K562 (cell line): ENCODE results near the gene TMEFF1. TPM values are rescaled to one million over a fixed set of nuclear protein-coding genes. Genes with fewer than 3 reads are reported as not detected.

Experiments
- ATAC-seq: fragments of 200-7000 bp; cut with Tn5 transposase; 3 replicates; pipeline ENCODE4 v1.9.1; 2020; ENCODE audit warnings: moderate library complexity
- BruUV-seq: library from RNA; stranded (reverse); fragments of 400-500 nt; replicated peaks from 2 replicates; lab custom pipeline; 2021; lab: Mats Ljungman, UMichigan
- CTCF ChIA-PET: fragments of 300-600 bp; formaldehyde crosslinking; extraction: SDS; loops from one replicate; lab custom pipeline; 2021; ENCODE audit warnings: low intra/inter-chr PET ratio; lab: Yijun Ruan, JAX
- POLR2A ChIA-PET: fragments of 300-600, 350-650 bp; sonication (Branson Sonifier 250); formaldehyde crosslinking; extraction: SDS; loops from one replicate; lab custom pipeline; 2021; ENCODE audit warnings: antibody characterized with exemption, inconsistent platforms; lab: Yijun Ruan, JAX
- DNase-seq, 4 experiments: peaks; one replicate each; pipeline versions ENCODE4 v3.0.0 to v3.0.0-alpha.2; 2011 to 2018; ENCODE audit warnings: low spot score in 3 of 4, mixed read lengths in 3 of 4; ENCODE audit errors: extremely low read depth in 1 of 4
- FAIRE-seq: peaks from 2 replicates; lab custom pipeline; 2011; peaks lifted over from hg19 to GRCh38; lab: Jason Lieb, UNC
- H2AFZ ChIP-seq: 2 replicates; pipeline ENCODE4 v1.6.0; 2011; ENCODE audit warnings: low read depth, low read length, control low read depth, inconsistent platforms
- H3K27ac ChIP-seq: fragments of 200-600 bp; 3 replicates; pipeline ENCODE4 v1.8.0; 2011; ENCODE audit warnings: low read depth, mild to moderate bottlenecking, control low read depth, inconsistent platforms, low read length, moderate library complexity, mixed read lengths; ENCODE audit errors: extremely low read depth
- H3K27me3 ChIP-seq, 2 experiments: fragments of 300-600 bp in 1 of 2; 2 replicates in 1 of 2; 3 replicates in 1 of 2; pipeline versions ENCODE4 v1.6.0 to v1.8.0; 2011; ENCODE audit warnings: inconsistent platforms in 2 of 2, low read length in 2 of 2, mild to moderate bottlenecking in 1 of 2, mixed read lengths in 1 of 2, moderate library complexity in 1 of 2; ENCODE audit not compliant: control insufficient read depth in 2 of 2, insufficient read depth in 2 of 2
- H3K36me3 ChIP-seq: fragments of 300-600 bp; 3 replicates; pipeline ENCODE4 v1.8.0; 2011; ENCODE audit warnings: mild to moderate bottlenecking, low read length, inconsistent platforms; ENCODE audit not compliant: control insufficient read depth, insufficient read depth
- H3K4me1 ChIP-seq, 2 experiments: fragments of 200-600 bp in 1 of 2; replicated peaks in 1 of 2; 2 replicates in 1 of 2; 3 replicates in 1 of 2; pipeline versions ENCODE4 v1.5.1 to v1.8.0; 2011; ENCODE audit warnings: inconsistent platforms in 2 of 2, low read length in 2 of 2, mild to moderate bottlenecking in 1 of 2, mixed read lengths in 1 of 2, moderate library complexity in 1 of 2; ENCODE audit not compliant: control insufficient read depth in 2 of 2, insufficient read depth in 2 of 2
- H3K4me2 ChIP-seq: 2 replicates; pipeline ENCODE4 v1.6.1; 2011; ENCODE audit warnings: low read length, control low read depth, inconsistent platforms, mixed read lengths; ENCODE audit not compliant: insufficient read depth
- H3K4me3 ChIP-seq: fragments of 200-600 bp; sonication (generic), shearing (Covaris generic); 2 replicates; pipeline ENCODE4 v1.5.1; 2016; ENCODE audit warnings: control low read depth, inconsistent platforms
- H3K79me2 ChIP-seq: fragments of 200-600 bp; 3 replicates; pipeline ENCODE4 v1.8.0; 2011; ENCODE audit warnings: low read length, inconsistent platforms; ENCODE audit not compliant: control insufficient read depth, insufficient read depth
- H3K9ac ChIP-seq, 2 experiments: 2 replicates each; pipeline versions ENCODE4 v1.6.0 to v1.6.1; 2011; ENCODE audit warnings: low read depth in 2 of 2, low read length in 2 of 2, control low read depth in 1 of 2, inconsistent platforms in 1 of 2, mild to moderate bottlenecking in 1 of 2, mixed read lengths in 1 of 2; ENCODE audit not compliant: insufficient read depth in 1 of 2
- H3K9me1 ChIP-seq: one replicate; pipeline ENCODE4 v1.6.0; 2011; ENCODE audit warnings: inconsistent platforms, mild to moderate bottlenecking, low read length, moderate library complexity; ENCODE audit not compliant: control insufficient read depth, insufficient read depth
- H3K9me3 ChIP-seq: replicated peaks from 2 replicates; pipeline ENCODE4 v1.5.1; 2011; ENCODE audit warnings: low read depth, low read length, inconsistent platforms; ENCODE audit not compliant: control insufficient read depth, insufficient read depth
- H4K20me1 ChIP-seq: replicated peaks from 2 replicates; pipeline ENCODE4 v1.6.1; 2011; ENCODE audit warnings: low read length, inconsistent platforms, mixed read lengths; ENCODE audit not compliant: control insufficient read depth, insufficient read depth
- ASH1L ChIP-seq: fragments of 450-650 bp; IDR thresholded peaks from 2 replicates; pipeline ENCODE4 v1.6.1; 2018; ENCODE audit warnings: borderline replicate concordance, mild to moderate bottlenecking, low read depth; ENCODE audit not compliant: partially characterized antibody
- CEBPB ChIP-seq: fragments of 450-650 bp; IDR thresholded peaks from 2 replicates; pipeline ENCODE4 v1.6.1; 2016; ENCODE audit warnings: missing genetic modification characterization, missing compliant biosample characterization
- COPS2 ChIP-seq: fragments of 450-650 bp; conservative IDR thresholded peaks from 2 replicates; pipeline ENCODE4 v1.6.1; 2016; ENCODE audit warnings: mild to moderate bottlenecking, moderate library complexity
- DACH1 ChIP-seq: fragments of 450-650 bp; IDR thresholded peaks from 2 replicates; pipeline ENCODE4 v1.6.1; 2018; ENCODE audit not compliant: partially characterized antibody
- GATAD2A ChIP-seq: fragments of 450-650 bp; IDR thresholded peaks from 2 replicates; pipeline ENCODE4 v1.6.1; 2017
- MBD2 ChIP-seq: sonication (generic); IDR thresholded peaks from 2 replicates; pipeline ENCODE4 v1.6.1; 2016; ENCODE audit warnings: low read depth, borderline replicate concordance
- NBN ChIP-seq: fragments of 450-650 bp; IDR thresholded peaks from 2 replicates; pipeline ENCODE4 v1.6.1; 2016; ENCODE audit warnings: low read depth, mild to moderate bottlenecking
- PHF8 ChIP-seq: fragments of 200-600 bp; sonication (generic); IDR thresholded peaks from 2 replicates; pipeline ENCODE4 v1.6.1; 2012; ENCODE audit warnings: mixed run types, mild to moderate bottlenecking, inconsistent platforms, low read length, moderate library complexity, borderline replicate concordance
- POLR2AphosphoS5 ChIP-seq: IDR thresholded peaks from 2 replicates; pipeline ENCODE4 v1.6.1; 2011; ENCODE audit warnings: mild to moderate bottlenecking, low read depth, low read length, moderate library complexity; ENCODE audit not compliant: control insufficient read depth, insufficient read depth
- PRDM10 ChIP-seq: fragments of 450-650 bp; IDR thresholded peaks from 2 replicates; pipeline ENCODE4 v1.6.1; 2018; ENCODE audit not compliant: partially characterized antibody
- SMARCC2 ChIP-seq: fragments of 450-650 bp; IDR thresholded peaks from 2 replicates; pipeline ENCODE4 v1.6.1; 2017; ENCODE audit warnings: antibody characterized with exemption, moderate library complexity, mild to moderate bottlenecking, low read depth
- ZC3H11A ChIP-seq: IDR thresholded peaks from 2 replicates; pipeline ENCODE4 v1.6.1; 2012; ENCODE audit warnings: low read depth, low read length, improper control_type of control experiment
- WGBS: fragments of 100-300 bp; shearing (Covaris generic); methylation state at CpG from one replicate; pipeline ENCODE4 v1.1.6; 2016; ENCODE audit warnings: low coverage, mixed read lengths; ENCODE audit not compliant: insufficient coverage; ENCODE audit errors: missing lambda C conversion rate; 5-methylcytosine and 5-hydroxymethylcytosine counted together
- in situ Hi-C: fragments of 300-500 bp; cut with MboI; formaldehyde crosslinking; loops from 4 replicates; pipeline ENCODE4 v1.15.0; 2018; ENCODE audit warnings: inconsistent platforms, mixed read lengths
- intact Hi-C: fragments of 100-400 bp; cut with micrococcal nuclease; formaldehyde crosslinking; loops from 2 replicates; pipeline ENCODE4 v1.14.2; 2022
- polyA plus RNA-seq, 8 experiments: library from polyadenylated mRNA; depleted of rRNA in 4 of 8; stranded (reverse) in 5 of 8; unstranded in 3 of 8; fragments of >200 nt; fragmentation: Nextera tagmentation in 2 of 8; fragmentation: Illumina TruSeq in 1 of 8; extraction: Ambion mirVana in 2 of 8; extraction: Trizol in 1 of 8; gene quantifications; 2 replicates each; pipeline versions ENCODE4 v1.2.1 to v1.2.3, GENCODE V29; 2011 to 2014; ENCODE audit warnings: inconsistent platforms in 1 of 8, missing spikeins in 1 of 8
- total RNA-seq, 7 experiments: library from RNA; depleted of rRNA in 6 of 7; stranded (reverse); fragments of >200 nt in 6 of 7; fragmentation: Illumina TruSeq in 2 of 7; extraction: Trizol in 2 of 7; gene quantifications; 2 replicates each; pipeline versions ENCODE4 v1.2.1 to v1.2.3, GENCODE V29; 2011 to 2021; ENCODE audit warnings: low replicate concordance in 1 of 7
- TF ChIP-seq, protein P1 (sequence below): sonication (generic); formaldehyde crosslinking; IDR thresholded peaks from 2 replicates; pipeline ENCODE4 v1.8.0; 2022; ENCODE audit warnings: mild to moderate bottlenecking, missing genetic modification reagents, borderline replicate concordance

TMEFF1 gene
- total and polyA plus RNA-seq, 9 of the 15 experiments (the other 6 are each of a cell fraction or from before 2014, with no cell fraction given) = 0.07 to 1.1 (median 0.28) TPM; not detected in 2

DNA sequence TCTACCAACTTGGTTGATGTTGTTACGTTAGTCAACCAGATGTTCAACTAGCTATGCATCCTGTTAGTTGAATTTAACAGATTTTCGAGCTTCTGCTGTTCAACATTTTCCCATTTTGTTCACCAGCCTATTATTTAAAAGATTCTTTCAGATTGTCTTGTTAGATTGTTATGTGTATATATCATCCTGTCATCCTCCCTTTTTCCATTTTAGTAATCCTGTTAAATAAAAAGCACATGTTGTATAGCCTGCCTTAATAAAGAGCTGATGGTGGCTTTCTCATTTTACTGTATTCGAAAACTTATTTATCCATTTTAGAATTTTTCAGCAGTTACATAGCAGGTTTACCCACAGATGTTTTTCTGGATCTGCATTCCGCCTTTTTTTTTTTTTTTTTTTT, 4.3 kb downstream of the TMEFF1 start:
- FAIRE-seq = no peak
- H3K9me1 ChIP-seq = no peaks in the 10 kb centered on the region
- in situ Hi-C loops (no loop called here), intact Hi-C loops (no loop called here)
- ChIA-PET CTCF (no interaction called here), POLR2A (interaction anchor here (0.8 kb wide), 1 partner anchor 8 kb away, joined by 3 read pairs; no protein-coding TSS in a partner anchor)
- peaks cover 4 to 17% of the 10 kb centered on the region in 2 experiments; a peak in 4 of 5 replicates for H3K4me1 ChIP-seq
- H3K4me3 ChIP-seq = no peak overlapping the region
- WGBS = 20% methylated on average over 3 of the region's 4 CpGs
- no TSS peak for BruUV-seq
- H4K20me1 ChIP-seq = no peaks in the 10 kb centered on the region
- no peaks in the 10 kb centered on the region; the same call in 1 of the 2 replicates for H3K9me3 ChIP-seq
- no peak overlapping the region for H3K27ac ChIP-seq
- H3K36me3 ChIP-seq = no peaks in the 10 kb centered on the region
- H3K4me2 ChIP-seq = no peak overlapping the region
- H3K27me3 ChIP-seq = peaks cover 3 to 15% of the 10 kb centered on the region in 2 experiments; a peak in 4 of 5 replicates
- no peak overlapping the region for H3K9ac ChIP-seq
- no peak for ATAC-seq
- no peak for DNase-seq
- TF ChIP-seq, protein P1, sequence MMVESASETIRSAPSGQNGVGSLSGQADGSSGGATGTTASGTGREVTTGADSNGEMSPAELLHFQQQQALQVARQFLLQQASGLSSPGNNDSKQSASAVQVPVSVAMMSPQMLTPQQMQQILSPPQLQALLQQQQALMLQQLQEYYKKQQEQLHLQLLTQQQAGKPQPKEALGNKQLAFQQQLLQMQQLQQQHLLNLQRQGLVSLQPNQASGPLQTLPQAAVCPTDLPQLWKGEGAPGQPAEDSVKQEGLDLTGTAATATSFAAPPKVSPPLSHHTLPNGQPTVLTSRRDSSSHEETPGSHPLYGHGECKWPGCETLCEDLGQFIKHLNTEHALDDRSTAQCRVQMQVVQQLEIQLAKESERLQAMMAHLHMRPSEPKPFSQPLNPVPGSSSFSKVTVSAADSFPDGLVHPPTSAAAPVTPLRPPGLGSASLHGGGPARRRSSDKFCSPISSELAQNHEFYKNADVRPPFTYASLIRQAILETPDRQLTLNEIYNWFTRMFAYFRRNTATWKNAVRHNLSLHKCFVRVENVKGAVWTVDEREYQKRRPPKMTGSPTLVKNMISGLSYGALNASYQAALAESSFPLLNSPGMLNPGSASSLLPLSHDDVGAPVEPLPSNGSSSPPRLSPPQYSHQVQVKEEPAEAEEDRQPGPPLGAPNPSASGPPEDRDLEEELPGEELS (CRISPR knock-in tag) = no peak
- TF ChIP-seq CEBPB (tag) = no peak
- TF ChIP-seq ZC3H11A = no peak
- TF ChIP-seq MBD2 = no peak
- TF ChIP-seq COPS2 = no peak
- no peak for TF ChIP-seq DACH1
- TF ChIP-seq PHF8 = no peak
- TF ChIP-seq NBN = no peak
- no peak for TF ChIP-seq GATAD2A
- no peak for TF ChIP-seq POLR2AphosphoS5
- TF ChIP-seq PRDM10 = no peak
- no peak for TF ChIP-seq SMARCC2
- TF ChIP-seq ASH1L = no peak
- H2AFZ ChIP-seq = no peak overlapping the region
- no peaks in the 10 kb centered on the region for H3K79me2 ChIP-seq
